Gastrocnemius medialis (tissue), 4 donors: Measurements from ENCODE around the gene WWOX.

Source experiments
- POLR2A ChIP-seq, 2 donors: fragments of 450-650 bp; IDR thresholded peaks; one replicate each; pipeline ENCODE4 v1.6.1; 2017; ENCODE audit warnings: antibody characterized with exemption in 2 of 2, mild to moderate bottlenecking in 2 of 2, moderate library complexity in 2 of 2
- TF ChIP-seq, protein P1 (sequence below), 5 experiments: fragments of 450-650 bp in 3 of 5; fragments of 200-600 bp in 2 of 5; sonication (generic) in 2 of 5; IDR thresholded peaks in 4 of 5; conservative IDR thresholded peaks in 1 of 5; 1 replicate in 4 of 5; 2 replicates in 1 of 5; pipeline ENCODE4 v1.5.1; 2016 to 2019; ENCODE audit warnings: antibody characterized with exemption in 5 of 5, mild to moderate bottlenecking in 3 of 5, moderate library complexity in 3 of 5

- TF ChIP-seq POLR2A (IDR thresholded peaks at IDR 0.05), result no peak
- TF ChIP-seq, protein P1, sequence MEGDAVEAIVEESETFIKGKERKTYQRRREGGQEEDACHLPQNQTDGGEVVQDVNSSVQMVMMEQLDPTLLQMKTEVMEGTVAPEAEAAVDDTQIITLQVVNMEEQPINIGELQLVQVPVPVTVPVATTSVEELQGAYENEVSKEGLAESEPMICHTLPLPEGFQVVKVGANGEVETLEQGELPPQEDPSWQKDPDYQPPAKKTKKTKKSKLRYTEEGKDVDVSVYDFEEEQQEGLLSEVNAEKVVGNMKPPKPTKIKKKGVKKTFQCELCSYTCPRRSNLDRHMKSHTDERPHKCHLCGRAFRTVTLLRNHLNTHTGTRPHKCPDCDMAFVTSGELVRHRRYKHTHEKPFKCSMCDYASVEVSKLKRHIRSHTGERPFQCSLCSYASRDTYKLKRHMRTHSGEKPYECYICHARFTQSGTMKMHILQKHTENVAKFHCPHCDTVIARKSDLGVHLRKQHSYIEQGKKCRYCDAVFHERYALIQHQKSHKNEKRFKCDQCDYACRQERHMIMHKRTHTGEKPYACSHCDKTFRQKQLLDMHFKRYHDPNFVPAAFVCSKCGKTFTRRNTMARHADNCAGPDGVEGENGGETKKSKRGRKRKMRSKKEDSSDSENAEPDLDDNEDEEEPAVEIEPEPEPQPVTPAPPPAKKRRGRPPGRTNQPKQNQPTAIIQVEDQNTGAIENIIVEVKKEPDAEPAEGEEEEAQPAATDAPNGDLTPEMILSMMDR (IDR thresholded peaks at IDR 0.05 in 4 of 5, conservative IDR thresholded peaks at IDR 0.05 in 1 of 5), result no peak
These were observed 577.8 kb downstream of the WWOX start for GRCh38 chr16:78677181-78677731.
